ENCODE data around the gene CCSER1.

GRCh38 chr4:91035276-91035675 lies 908.1 kb downstream of the CCSER1 start:
- TF ChIP-seq EZH2 (IDR thresholded peaks at IDR 0.05; ENCODE audit: borderline replicate concordance, low read length) (no peak), CTCF (IDR thresholded peaks at IDR 0.05; ENCODE audit: low read length) (no peak)

Data from OCI-LY1 (cell line).